ENCODE data around the gene E4F1. TPM values are rescaled to one million over a fixed set of nuclear protein-coding genes. Genes with fewer than 3 reads are reported as not detected.

Gene E4F1
- total and polyA plus RNA-seq, 2 of the 8 experiments (the other 6 are each of a cell fraction or from before 2014, with no cell fraction given): 22.2 to 27.0 TPM

DNA sequence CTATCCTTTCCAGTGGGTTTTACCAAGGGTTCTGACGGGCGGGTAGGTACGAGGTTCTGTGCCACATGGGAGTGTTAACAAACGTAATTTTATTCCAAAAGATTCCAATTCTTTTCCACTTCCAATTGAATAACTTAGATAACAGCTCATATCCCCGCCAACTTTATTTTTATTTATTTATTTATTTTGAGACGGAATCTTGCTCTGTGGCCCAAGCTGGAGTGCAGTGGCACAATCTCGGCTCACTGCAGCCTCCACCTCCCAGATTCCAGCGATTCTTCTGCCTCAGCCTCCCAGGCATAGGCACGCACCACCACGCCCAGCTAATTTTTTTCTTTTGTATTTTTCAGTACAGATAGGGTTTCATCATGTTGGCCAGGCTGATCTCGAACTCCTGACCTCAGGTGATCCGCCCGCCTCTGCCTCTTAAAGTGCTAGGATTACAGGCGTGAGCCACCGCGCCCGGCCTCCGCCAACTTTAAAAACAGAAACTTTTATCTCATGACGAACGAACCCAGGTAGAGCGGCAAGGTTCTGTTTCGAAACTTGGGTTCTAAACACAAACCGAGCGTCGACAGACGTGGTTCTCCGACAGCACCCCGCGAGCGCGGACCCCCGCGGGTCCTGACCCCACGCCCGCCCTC, 27.4 kb downstream of the E4F1 start:
- Histone ChIP-seq H2BK12ac (ENCODE audit: low read depth, low read length) (0 out of 2 replicates have a peak overlapping the region, but pooled peaks have one; percentile 14), H3K4me1 (replicated peaks in 1 of 4; ENCODE audit: control insufficient read depth in 3 of 4, insufficient read depth in 4 of 4, low read length in 3 of 4) (peaks cover 4 to 6% (median 5%) of the 10 kb centered on the region in 4 experiments; a peak in 6 of 7 replicates), H3K79me2 (ENCODE audit: control insufficient read depth in 1 of 2, insufficient read depth in 2 of 2, low read length in 2 of 2) (peaks cover 0 to 23% of the 10 kb centered on the region in 2 experiments; a peak in 2 of 4 replicates), H2BK5ac (ENCODE audit: low read depth, low read length) (peak overlapping the region; percentile 49; the same call in 1 of the 2 replicates), H2BK20ac (ENCODE audit: low read length) (no peak overlapping the region), H3K9ac (replicated peaks in 1 of 4; ENCODE audit: extremely low read depth in 1 of 4, low read depth in 3 of 4, low read length in 3 of 4) (peak overlapping the region; percentile 68 to 95 (median 79)), H2BK15ac (ENCODE audit: low read length) (no peak overlapping the region), H3K27ac (ENCODE audit: low read depth, low read length) (peak overlapping the region; percentile 86; the same call in 1 of the 2 replicates), H3K4me3 (ENCODE audit: extremely low read depth in 1 of 4, insufficient read depth in 2 of 4, low read depth in 3 of 4, low read length in 4 of 4) (peak overlapping the region; percentile 76 to 95 (median 83)), H2AK5ac (ENCODE audit: low read depth, low read length) (no peak overlapping the region), H3K4me2 (ENCODE audit: insufficient read depth in 1 of 2, low read depth in 2 of 2, low read length in 2 of 2) (peak overlapping the region; percentile 63 to 84), H3K79me1 (ENCODE audit: low read depth, low read length) (peaks cover 4% of the 10 kb centered on the region; the same call in 1 of the 2 replicates), H4K5ac (ENCODE audit: insufficient read length, low read depth, low read length) (peak overlapping the region; percentile 7), H3K23ac (ENCODE audit: insufficient read length) (no peak overlapping the region), H4K20me1 (replicated peaks in 1 of 2; ENCODE audit: control insufficient read depth in 1 of 2, insufficient read depth in 2 of 2, low read length in 2 of 2) (peaks cover 6 to 15% of the 10 kb centered on the region in 2 experiments), H3K14ac (ENCODE audit: insufficient read length) (no peak overlapping the region), H3K4ac (replicated peaks; ENCODE audit: insufficient read length, low read depth, low read length) (no peak overlapping the region), H4K8ac (ENCODE audit: extremely low read depth, insufficient read depth, low read length) (peak overlapping the region; percentile 96), H2BK120ac (replicated peaks; ENCODE audit: low read depth, low read length) (no peak overlapping the region), H3K23me2 (ENCODE audit: low read depth, low read length) (peaks cover 3% of the 10 kb centered on the region; the same call in 1 of the 2 replicates), H4K91ac (replicated peaks; ENCODE audit: insufficient read length, low read length) (no peak overlapping the region), H3K9me3 (ENCODE audit: insufficient read depth in 2 of 2, low read depth in 1 of 2, low read length in 1 of 2) (no peaks in the 10 kb centered on the region), H3K27me3 (replicated peaks in 1 of 4; ENCODE audit: control insufficient read depth in 3 of 4, extremely low read depth in 1 of 4, insufficient read depth in 3 of 4, low read length in 3 of 4) (no peaks in the 10 kb centered on the region), H2AFZ (ENCODE audit: low read length) (no peak overlapping the region), H3K36me3 (ENCODE audit: control insufficient read depth in 2 of 4, insufficient read depth in 4 of 4, low read length in 3 of 4) (peaks cover 19 to 46% (median 34%) of the 10 kb centered on the region in 4 experiments), H3K56ac (replicated peaks; ENCODE audit: insufficient read length, low read depth, low read length) (peak overlapping the region; percentile 42), H3K18ac (ENCODE audit: extremely low read depth, low read length) (peak overlapping the region; percentile 9)
- no peak for FAIRE-seq
- ChIA-PET POLR2A (ENCODE audit: partially characterized antibody) (interaction anchor here (0.5 to 13.9 kb wide), 30 partner anchors 11 to 659 kb away, joined by 3 to 228 read pairs (median 4); partner anchors contain the start of genes CEMP1, DNASE1L2, E4F1 and NTHL1), CTCF (ENCODE audit: partially characterized antibody) (interaction anchor here (0.5 to 2.6 kb wide), 12 partner anchors 12 to 695 kb away, joined by 3 to 26 read pairs (median 4); no protein-coding TSS in a partner anchor)
- no peak for DNase-seq (ENCODE audit: low read depth in 1 of 2, low spot score in 2 of 2)
- WGBS, 2 experiments (ENCODE audit: extremely low coverage in 1 of 2, insufficient coverage in 1 of 2, insufficient read length in 1 of 2, insufficient replicate concordance in 2 of 2, low coverage in 1 of 2, low lambda C conversion rate in 2 of 2, missing lambda C conversion rate in 1 of 2): 11% methylated on average over 28 of the region's 35 CpGs; no CpG with 5 or more reads in 1 of the 2 experiments
- TF ChIP-seq POLR2AphosphoS5 (IDR thresholded peaks at IDR 0.05; ENCODE audit: low read depth, low read length) (0 out of 2 replicates have a peak, but pooled peaks have one; percentile 4), KDM5A (IDR thresholded peaks at IDR 0.05; ENCODE audit: low read length) (no peak), KDM1A (IDR thresholded peaks at IDR 0.05; ENCODE audit: borderline replicate concordance, low read length) (no peak), RAD21 (IDR thresholded peaks at IDR 0.05 in 1 of 2, conservative IDR thresholded peaks at IDR 0.05 in 1 of 2; ENCODE audit: low read depth in 2 of 2, low read length in 2 of 2) (no peak), ASH2L (IDR thresholded peaks at IDR 0.05; ENCODE audit: low read length) (no peak), KDM4A (IDR thresholded peaks at IDR 0.05; ENCODE audit: low read depth, low read length, severe bottlenecking) (peak; percentile 51), SRF (IDR thresholded peaks at IDR 0.05; ENCODE audit: low read depth, low read length) (no peak), CEBPB (IDR thresholded peaks at IDR 0.05; ENCODE audit: low read depth, low read length) (no peak), PHF8 (conservative IDR thresholded peaks at IDR 0.05; ENCODE audit: low read depth, low read length) (no peak), SP1 (IDR thresholded peaks at IDR 0.05; ENCODE audit: low read depth, low read length) (no peak)
